ENCODE measurements around the gene SLC35F1.

Gene SLC35F1

DNA sequence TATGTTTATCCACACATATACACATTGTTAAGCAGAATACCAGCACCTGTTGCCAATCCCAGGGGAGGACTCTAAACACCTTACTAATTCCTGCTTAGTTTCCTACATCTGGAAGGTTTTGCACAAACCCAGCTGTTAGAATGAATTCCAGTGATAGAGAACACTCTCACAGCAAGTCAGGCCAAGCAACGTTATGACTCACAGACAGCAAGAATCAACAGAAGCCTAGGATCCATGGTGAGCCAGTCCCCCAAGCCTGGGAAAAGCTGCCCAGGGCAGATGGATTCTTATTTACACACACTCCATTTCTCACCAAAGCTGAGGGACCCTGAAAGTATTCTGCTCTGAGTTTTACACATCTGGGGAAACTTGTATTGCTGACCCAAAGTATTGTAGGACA lies 291.7 kb downstream of the SLC35F1 start:
- no peak for DNase-seq (ENCODE audit: low read depth)

DNA sequence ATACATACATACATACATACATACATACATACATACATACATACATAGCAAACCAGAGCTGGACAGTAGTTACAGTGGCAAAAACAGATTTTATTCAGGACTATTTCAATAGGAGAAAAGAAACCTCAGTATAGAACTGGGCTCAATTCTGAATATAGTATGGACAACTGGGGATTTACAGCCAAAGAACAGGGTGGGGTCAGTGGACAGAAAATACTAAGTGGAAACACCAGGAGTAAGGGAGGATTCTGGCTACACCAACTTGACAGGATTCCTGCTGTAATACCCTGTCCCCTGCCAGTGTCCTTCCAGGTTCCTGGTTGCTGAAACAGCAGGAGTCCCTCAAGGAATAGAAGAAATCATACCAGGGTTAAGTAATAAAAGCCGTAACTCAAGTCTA lies 293.1 kb downstream of the SLC35F1 start:
- DNase-seq (ENCODE audit: low read depth), result no peak

DNA sequence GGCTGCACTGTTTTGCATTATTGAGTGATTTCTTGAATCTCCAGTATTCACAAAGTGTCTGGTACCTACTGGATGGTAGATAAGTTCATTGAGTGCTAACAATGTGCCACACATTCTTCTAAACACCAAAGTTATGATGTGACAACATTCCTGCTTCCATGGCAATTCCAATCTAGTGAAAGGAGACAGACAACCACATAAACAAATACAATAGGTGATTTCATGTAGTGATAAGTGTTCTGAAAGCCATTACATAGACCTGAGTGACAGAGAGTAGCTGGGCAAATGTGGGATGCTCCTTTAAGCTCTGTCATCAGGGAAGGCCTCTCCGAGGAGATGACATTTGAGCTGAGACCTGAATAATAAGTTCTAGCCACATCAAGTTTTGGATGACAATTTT lies 295.5 kb downstream of the SLC35F1 start:
- no peak for DNase-seq (ENCODE audit: low read depth)

DNA sequence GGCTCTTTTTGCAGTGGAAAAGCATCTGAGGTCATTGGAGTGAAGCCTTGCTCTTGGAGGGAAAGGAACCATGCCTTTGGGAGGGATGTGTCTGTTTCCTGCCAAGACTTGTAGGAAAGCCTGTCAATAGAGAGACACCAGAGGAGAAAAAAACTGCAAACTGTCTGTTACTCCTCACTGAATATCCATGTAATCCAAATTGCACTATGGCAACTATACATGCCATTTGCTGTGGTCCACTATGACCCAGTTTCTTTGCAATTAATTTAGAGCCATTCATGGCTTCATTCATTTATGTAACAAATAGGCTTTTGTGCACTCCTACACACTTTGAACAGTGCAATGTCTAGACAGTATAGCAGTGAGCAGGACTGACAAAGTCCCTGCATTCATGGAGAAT lies 296.5 kb downstream of the SLC35F1 start:
- DNase-seq (ENCODE audit: low read depth), result no peak

DNA sequence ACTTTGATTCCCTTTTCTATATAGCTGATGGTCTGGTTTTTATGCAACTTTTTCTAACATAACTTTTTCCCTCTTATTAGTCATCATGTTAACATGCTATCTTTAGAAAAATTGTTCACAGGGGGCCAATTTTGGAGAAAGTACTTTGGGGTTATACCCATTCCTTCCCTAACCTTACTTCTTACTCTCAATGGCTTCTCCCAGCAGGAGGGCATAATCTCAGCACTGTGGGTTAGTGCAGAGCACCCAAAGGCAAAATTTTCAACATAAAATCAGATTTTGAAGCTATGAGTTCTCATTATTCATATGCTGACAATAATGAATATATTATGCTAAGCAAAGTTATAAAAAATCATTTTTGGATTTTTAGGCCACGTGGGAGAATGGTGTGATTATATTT lies 299.2 kb downstream of the SLC35F1 start:
- no peak for DNase-seq (ENCODE audit: low read depth)

DNA sequence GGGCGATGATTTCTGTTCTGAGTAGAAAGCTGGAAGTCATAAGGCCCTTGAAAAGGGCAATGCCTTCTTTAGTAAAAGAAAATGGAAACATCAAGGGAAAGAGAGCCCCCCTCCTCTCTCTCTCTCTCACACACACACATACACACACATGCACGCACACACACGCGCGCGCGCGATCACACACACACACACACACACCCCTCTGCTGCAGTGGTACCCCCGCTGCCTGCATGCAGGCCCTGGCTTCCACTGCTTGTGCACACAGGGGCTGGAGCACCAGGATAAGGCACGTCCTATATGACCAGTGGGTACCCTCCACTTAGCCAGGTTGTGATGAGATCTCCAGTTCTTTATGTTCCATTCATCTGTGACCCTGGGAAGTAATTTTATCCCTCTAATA lies 300.9 kb downstream of the SLC35F1 start:
- no peak for DNase-seq (ENCODE audit: low read depth)

DNA sequence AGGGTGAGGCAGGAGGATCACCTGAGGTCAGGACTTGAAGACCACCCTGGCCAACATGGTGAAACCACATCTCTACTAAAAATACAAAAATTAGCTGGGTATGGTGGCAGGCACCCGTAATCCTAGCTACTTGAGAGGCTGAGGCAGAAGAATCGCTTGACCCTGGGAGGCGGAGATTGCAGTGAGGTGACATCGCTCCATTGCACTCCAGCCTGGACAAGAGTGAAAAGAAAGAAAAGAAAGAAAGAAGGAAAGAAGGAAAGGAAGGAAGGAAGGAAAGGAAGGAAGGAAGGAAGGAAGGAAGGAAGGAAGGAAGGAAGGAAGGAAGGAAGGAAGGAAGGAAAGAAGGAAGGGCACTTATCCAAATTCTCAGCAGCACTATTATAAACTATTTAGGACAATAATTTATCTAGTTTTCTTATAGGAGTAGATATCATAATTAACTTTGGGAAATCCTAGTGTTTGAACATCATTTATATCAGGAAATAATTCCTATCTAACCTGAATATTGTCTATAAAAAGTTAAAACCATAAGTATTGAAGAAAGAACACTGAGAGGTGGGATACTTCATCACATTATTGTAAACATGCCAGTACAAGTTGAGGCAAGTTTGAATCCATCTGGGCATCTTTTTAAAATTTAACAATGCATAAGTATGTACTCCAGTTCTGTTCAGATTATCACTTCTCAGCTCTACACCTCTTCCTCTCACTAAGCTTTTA lies 305.5 kb downstream of the SLC35F1 start:
- no peak for DNase-seq (ENCODE audit: low read depth)

DNA sequence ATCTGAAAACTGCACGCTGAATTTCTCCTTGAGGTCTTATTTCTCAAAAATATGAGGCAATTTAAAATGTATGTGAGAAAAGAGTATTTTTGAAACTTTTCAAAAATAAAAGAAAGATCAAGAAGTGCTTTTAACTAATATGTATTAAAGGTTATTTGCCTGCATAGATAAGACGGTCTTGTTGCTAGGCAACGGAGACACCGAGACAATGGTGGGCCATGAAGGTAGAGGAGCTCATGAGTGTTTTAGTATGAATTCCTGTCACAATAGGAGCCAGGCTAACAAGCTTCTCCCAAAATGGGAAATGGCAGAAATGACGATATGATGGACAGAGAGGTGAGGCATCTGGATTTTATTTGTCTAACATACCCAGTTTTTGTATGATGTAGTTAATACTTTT lies 308.2 kb downstream of the SLC35F1 start:
- DNase-seq (ENCODE audit: low read depth), result no peak

DNA sequence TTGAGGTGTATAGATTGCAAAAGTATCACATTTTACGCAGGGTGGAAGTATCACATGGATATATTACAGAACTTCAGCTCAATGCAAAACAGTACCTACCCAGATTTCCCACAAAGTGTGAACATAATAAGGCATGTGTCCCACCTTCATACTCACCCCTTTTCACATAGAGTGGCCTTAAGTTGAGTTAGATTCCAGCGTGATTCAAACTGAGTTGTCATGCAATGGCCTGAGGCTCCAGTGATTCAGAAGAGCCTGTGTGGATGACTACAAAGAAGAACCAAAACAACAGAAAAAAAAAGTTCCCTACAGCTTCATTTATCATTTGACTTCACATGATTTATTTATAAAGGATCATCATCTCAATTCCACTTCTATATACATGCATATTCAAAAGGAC lies 309.7 kb downstream of the SLC35F1 start:
- no peak for DNase-seq (ENCODE audit: low read depth)

DNA sequence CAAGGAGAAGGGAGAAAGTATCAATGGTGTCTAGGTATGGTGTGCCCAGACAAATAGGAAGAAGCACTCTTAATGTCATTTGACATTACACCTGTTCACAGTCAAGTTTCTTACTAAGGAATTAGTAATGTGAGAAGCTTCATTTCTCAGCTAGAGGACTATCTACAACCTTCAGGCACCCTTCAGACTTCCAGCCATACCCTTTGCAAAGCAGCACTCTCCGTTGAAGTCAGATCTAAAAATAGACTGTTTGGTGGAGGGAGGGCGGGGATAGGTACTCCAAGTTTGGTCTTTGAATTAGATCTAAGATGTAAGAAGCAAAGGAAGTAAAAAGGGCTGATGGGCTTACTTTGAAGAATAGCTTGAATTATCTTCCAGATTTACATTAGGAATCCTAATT lies 311.1 kb downstream of the SLC35F1 start:
- DNase-seq (ENCODE audit: low read depth), result no peak

DNA sequence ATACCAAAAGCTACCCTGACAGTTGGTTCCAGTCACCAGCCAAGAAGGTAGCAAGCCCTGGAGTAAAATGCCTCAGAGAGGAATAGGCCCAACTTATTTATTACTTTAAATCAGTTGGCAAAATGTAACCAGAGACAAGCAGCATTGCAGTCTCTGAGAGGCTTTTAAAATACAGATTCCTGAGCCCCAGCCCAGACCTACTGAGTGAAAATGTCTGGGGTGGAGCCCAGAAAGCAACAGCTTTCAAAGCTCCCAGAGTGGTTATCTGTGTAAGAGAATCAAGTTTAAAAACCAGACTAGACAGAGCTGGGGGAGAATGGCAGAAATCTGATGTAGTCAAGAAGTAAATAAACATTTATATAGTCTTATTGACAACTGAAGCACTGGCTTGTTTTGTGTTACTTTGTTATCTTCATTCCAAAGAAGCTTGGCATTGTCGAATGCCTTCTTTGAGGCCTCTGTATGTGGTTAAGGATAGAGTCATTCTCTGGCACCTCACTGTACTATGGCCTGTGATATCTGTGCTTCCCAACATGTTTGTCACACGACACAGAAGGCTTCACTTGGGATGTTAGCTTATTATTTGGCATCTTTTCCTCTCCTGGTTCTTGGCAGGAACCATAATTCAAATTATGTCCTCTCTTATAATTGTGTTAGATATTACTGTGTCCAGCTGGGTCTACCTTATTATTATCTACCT lies 313.5 kb downstream of the SLC35F1 start:
- no peak for DNase-seq (ENCODE audit: low read depth)

DNA sequence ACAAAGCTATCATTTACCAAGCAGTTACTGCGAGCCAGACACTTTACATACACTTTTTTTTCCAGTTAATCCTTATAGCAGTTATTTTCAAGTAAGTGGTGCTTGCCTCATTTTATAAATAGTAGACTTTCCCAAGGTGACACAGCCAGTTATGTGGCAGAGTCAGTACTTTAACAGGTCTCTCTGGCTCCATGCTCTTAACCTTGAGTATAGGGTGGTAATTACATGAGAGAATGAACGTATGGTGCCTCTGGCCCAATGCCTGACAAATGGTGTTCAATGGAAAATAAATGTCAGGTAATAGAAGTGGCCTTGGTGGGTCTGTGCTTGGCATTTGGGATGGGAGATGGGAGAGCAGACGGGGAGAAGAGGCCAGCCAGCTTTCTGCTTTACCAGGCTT lies 316.3 kb downstream of the SLC35F1 start:
- no peak for DNase-seq (ENCODE audit: low read depth)

DNA sequence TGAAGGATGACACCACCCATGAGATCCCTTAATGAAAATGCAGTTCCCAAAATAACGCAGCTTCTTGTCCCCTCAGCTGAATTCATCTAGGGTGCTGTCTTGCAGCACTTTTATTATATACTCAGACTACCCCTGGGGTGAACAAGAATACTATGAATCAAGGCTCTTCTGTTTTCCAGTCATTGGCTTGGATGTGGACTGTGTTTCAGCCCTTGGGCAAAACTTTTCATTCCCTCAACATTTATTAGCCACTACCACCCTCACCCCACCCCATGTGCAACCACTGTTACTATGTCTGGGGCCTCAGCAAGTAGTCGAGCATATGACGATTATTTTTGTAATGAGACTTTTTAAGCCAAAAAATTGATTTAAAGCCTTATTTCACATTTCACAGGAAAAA lies 321.8 kb downstream of the SLC35F1 start:
- no peak for DNase-seq (ENCODE audit: low read depth)

DNA sequence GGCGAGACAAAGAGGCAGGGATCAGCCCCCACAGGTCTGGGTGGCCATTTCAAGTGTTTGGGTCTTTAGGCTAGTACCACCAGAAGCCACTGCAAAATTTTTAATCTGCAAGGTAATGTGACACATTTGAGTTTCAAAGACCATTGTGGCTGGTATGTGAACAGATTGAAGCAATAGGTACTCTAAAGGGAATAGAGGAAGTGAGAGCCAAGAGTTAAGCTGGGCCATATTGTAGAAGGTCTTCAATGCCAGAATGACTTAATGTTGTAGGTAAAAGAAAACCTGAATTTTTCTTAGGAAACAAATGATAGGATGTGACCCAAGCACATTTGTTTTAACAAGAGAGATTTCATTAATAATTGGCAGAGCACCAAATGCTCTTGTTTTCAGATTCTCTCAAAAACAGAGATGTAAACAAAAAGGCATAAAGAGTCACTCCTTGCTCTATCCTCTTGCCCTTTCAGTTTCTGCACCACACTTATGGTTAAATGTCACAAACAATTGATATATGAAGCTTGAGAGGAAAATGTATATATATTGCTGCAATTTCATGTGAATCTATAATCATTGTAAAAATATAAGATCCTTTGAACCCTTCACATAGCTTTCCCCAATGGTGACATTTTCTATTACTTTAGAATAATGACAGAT lies 333.9 kb downstream of the SLC35F1 start:
- DNase-seq (ENCODE audit: low read depth), result no peak

DNA sequence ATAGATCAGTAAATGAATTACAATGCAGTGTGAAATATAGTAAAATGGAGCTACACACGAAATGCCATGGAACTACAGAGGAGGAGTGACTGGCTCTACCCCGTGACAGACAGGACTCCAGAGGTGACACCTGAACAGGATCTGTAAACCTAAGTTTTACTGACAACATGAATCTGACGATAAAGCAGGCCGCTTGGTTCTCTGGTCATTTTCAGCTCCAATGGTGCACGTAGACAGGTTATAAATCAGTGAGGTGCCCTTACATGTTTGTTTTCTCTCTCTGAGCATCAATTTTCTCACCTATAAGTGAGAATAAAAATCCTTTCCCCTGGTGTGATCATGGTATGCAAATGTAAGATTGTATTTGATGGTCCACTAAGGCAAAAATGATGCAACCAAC lies 339.3 kb downstream of the SLC35F1 start:
- no peak for DNase-seq (ENCODE audit: low read depth)

DNA sequence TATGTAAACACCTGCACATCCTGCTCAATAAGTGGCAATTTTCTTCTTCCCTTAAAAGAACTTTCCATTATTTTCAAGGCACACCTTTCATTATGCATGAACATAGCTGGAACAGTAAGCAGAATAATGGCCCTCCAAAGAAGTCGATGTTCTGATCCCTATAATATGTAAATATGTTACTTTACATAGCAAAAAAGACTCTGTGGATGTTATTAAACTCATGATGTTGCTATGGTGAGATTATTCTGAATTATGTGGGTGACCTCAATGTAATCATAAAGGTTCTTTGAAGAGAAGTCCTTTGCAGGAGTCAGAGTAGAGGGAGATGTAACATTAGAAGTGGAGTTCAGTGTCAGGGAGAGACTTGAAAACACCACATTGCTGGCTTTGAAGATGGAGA lies 341.1 kb downstream of the SLC35F1 start:
- no peak for DNase-seq (ENCODE audit: low read depth)

DNA sequence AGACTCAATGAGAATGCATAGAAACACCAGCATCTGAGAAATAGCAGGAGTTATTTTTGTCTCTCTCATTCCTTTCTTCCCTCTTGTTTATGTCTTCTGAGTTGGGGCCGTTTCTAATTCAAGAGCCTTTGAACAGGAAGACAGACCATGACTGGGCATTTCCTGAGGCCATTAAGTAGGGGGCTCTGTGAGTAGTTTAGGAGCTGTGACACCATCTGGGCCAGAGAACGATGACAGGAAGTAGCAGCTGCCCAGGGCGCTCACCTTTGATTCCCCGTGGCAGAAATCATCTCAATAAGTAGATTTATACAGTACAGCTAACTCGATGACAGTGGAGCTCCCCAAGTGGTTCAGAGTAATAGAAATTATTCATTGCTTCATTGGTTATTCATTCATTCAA lies 342.6 kb downstream of the SLC35F1 start:
- DNase-seq (ENCODE audit: low read depth), result no peak

DNA sequence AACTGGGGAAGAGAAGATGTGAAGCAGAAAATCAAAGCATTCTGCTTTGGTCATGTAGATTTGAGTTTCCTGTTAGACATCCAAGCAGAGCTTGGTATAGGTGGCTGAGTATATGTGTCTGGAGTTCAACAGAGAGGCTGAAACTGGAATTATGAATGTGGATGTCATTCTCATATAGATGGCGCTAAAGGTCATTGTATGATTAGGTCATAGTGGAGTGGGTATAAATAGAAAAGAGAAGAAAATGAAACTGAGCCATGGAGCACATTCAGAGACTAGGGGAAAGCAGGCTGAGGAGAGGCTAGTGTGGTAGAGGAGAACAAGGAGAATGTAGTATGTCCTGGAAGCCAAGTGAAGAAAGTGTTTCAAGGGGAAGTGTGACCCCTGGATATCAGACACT lies 345.4 kb downstream of the SLC35F1 start:
- DNase-seq (ENCODE audit: low read depth), result no peak

DNA sequence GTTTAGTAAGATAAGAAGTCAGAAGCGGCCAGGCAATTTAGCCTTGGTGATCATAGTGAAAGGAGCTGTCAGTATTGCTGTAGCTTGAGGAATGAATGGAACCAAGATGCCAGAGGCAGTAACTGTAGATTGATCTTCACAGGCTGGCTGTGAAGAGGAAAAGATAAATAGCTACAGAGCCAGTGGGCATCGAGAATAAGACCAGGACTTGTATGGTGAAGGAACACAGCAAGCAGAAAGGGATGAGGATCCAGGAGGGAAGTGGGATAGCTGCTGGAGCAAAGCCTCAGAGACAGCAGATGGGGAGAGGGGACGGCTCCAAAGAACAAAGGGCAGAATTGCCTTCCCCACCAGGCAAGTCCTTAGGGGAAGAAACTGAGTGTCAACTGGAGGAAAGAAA lies 346.7 kb downstream of the SLC35F1 start:
- no peak for DNase-seq (ENCODE audit: low read depth)

DNA sequence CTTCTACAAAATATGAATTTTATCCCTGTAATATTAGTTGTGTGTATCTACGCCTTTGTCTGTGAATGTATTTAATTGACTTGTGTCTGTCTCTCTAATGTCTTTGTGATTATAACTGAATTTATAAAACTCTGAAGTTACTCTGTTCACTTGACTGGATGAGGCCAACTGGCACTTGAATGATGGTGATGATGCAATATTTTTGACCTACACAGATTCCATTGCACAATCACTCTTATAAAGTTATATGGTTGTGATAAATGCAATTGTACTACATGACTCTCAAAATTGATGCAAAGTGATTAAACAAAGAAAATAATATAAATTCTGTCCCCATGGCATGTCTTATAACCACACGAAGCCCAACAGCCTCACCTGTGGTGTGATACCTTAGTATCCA lies 353.8 kb downstream of the SLC35F1 start:
- DNase-seq (ENCODE audit: low read depth), result no peak

DNA sequence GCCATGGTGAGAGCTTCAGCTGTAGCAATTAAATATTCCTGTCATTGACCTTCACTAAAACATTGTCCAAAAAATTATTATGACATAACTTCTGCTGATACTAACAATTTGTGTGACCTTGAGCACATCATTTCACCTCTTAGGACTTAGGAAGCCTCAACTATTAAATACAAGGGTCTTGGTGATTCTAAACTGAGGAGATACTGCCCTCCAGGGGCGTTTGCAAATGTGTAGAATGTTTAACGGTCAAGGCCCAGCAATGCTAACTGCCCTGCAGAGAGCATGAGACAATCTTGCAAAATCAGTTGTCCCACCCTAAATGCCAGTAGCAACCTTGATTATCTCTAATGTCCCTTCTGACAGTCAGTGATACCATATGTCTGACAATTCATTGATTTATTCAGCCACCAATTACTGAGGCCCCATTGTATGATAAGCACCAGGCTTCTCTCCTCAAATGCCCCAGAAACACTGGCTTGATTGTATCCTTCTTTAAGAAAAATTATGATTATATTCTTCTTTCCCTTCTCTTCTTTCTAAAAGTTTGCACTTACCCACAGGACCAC lies 356.9 kb downstream of the SLC35F1 start:
- DNase-seq (ENCODE audit: low read depth), result no peak

DNA sequence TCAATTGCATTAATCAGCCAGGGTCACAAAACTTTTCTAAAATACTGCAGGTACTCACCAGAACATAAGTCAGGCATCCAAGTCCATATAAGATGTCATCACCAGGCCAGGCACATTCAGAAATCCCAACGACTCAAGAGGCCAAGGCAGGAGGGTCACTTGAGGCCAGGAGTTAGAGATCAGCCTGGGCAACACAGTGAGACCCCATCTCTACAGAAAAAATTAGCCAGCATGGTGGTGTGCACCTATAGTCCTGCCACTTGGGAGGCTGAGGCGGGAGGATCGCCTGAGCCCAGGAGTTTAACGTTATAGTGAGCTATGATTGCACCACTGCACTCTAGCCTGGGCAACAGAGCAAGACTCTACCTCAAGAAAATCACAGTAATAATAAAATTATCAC lies 362.6 kb downstream of the SLC35F1 start:
- no peak for DNase-seq (ENCODE audit: low read depth)

DNA sequence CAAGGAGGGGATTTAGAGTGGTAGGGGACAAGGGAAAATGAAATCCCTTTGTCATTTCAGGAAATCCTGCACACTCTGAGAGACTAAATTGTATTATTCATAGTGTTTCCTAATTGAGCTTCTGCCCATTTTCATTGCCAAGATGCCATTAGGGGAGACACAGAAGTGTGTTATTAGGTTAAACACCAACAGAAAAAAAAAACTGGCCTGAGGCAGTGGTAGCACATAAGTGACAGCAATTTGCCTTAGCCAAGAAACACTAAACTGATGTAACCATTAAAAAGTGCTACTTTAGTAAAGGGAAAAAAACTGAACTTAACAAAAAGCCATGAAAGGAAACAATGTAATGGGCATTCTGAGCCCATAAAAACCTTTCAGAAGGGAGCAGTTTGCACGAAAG lies 370.6 kb downstream of the SLC35F1 start:
- DNase-seq (ENCODE audit: low read depth), result no peak
